ENCODE measurements around the gene STOML3. TPM values are rescaled to one million over a fixed set of nuclear protein-coding genes. Genes with fewer than 3 reads are reported as not detected.

STOML3 gene
- total and polyA plus RNA-seq, 2 of the 8 experiments (the other 6 are each of a cell fraction or from before 2014, with no cell fraction given), result 0.06 TPM; not detected in 1

DNA sequence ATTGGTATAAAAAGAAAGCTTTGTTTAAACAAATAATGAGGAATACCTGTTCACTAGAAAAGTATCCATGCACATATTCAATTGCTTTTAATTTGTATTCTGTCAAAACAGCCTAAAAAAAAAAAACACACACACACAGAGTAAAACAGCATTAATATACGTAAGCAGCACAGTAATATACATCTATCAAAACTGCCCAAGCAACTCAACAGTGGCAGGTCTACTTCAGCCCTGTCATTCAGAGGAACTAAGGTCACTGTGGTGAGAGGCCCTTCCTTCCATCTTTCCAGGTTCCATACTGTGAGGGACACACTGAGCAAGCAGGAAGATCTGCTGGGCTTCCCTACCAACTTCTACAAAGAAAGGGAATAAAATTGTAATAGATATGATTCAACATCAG, 43.5 kb upstream of the STOML3 start:
- Histone ChIP-seq H3K9ac (replicated peaks in 1 of 4; ENCODE audit: extremely low read depth in 1 of 4, low read depth in 3 of 4, low read length in 3 of 4) (no peak overlapping the region), H3K79me2 (ENCODE audit: control insufficient read depth in 1 of 2, insufficient read depth in 2 of 2, low read length in 2 of 2) (peaks cover 44 to 90% of the 10 kb centered on the region in 2 experiments), H4K5ac (ENCODE audit: insufficient read length, low read depth, low read length) (no peak overlapping the region), H4K8ac (ENCODE audit: extremely low read depth, insufficient read depth, low read length) (no peak overlapping the region), H2AFZ (ENCODE audit: low read length) (no peak overlapping the region), H3K23me2 (ENCODE audit: low read depth, low read length) (peaks cover 12% of the 10 kb centered on the region), H3K23ac (ENCODE audit: insufficient read length) (no peak overlapping the region), H3K27me3 (replicated peaks in 1 of 4; ENCODE audit: control insufficient read depth in 3 of 4, extremely low read depth in 1 of 4, insufficient read depth in 3 of 4, low read length in 3 of 4) (no peaks in the 10 kb centered on the region; a peak in 1 of 7 replicates), H3K9me3 (ENCODE audit: insufficient read depth in 2 of 2, low read depth in 1 of 2, low read length in 1 of 2) (no peaks in the 10 kb centered on the region), H4K91ac (replicated peaks; ENCODE audit: insufficient read length, low read length) (no peak overlapping the region), H3K4ac (replicated peaks; ENCODE audit: insufficient read length, low read depth, low read length) (no peak overlapping the region), H2AK5ac (ENCODE audit: low read depth, low read length) (no peak overlapping the region), H2BK5ac (ENCODE audit: low read depth, low read length) (no peak overlapping the region), H3K18ac (ENCODE audit: extremely low read depth, low read length) (no peak overlapping the region), H3K4me1 (replicated peaks in 1 of 4; ENCODE audit: control insufficient read depth in 3 of 4, insufficient read depth in 4 of 4, low read length in 3 of 4) (peaks cover 0 to 10% (median under 1%) of the 10 kb centered on the region in 4 experiments; a peak in 4 of 7 replicates), H2BK120ac (replicated peaks; ENCODE audit: low read depth, low read length) (no peak overlapping the region), H2BK15ac (ENCODE audit: low read length) (no peak overlapping the region), H3K36me3 (ENCODE audit: control insufficient read depth in 2 of 4, insufficient read depth in 4 of 4, low read length in 3 of 4) (peaks cover 0 to 37% (median 5%) of the 10 kb centered on the region in 4 experiments; a peak in 6 of 8 replicates), H3K79me1 (ENCODE audit: low read depth, low read length) (no peaks in the 10 kb centered on the region), H4K20me1 (replicated peaks in 1 of 2; ENCODE audit: control insufficient read depth in 1 of 2, insufficient read depth in 2 of 2, low read length in 2 of 2) (peaks cover 3 to 10% of the 10 kb centered on the region in 2 experiments), H3K27ac (ENCODE audit: low read depth, low read length) (no peak overlapping the region), H3K56ac (replicated peaks; ENCODE audit: insufficient read length, low read depth, low read length) (no peak overlapping the region), H2BK20ac (ENCODE audit: low read length) (no peak overlapping the region), H3K4me2 (ENCODE audit: insufficient read depth in 1 of 2, low read depth in 2 of 2, low read length in 2 of 2) (peak overlapping the region; percentile 79 to 81; a peak in 2 of 4 replicates), H3K14ac (ENCODE audit: insufficient read length) (no peak overlapping the region), H3K4me3 (ENCODE audit: extremely low read depth in 1 of 4, insufficient read depth in 2 of 4, low read depth in 3 of 4, low read length in 4 of 4) (peak overlapping the region in 1 of 4 experiments; percentile 97; a peak in 3 of 8 replicates), H2BK12ac (ENCODE audit: low read depth, low read length) (no peak overlapping the region)
- ChIA-PET POLR2A (ENCODE audit: partially characterized antibody) (no interaction called here), CTCF (ENCODE audit: partially characterized antibody) (no interaction called here)
- FAIRE-seq, result no peak
- 100% methylated on average over 1 of the region's 1 CpG; no CpG with 5 or more reads in 1 of the 2 experiments for WGBS, 2 experiments (ENCODE audit: extremely low coverage in 1 of 2, insufficient coverage in 1 of 2, insufficient read length in 1 of 2, insufficient replicate concordance in 2 of 2, low coverage in 1 of 2, low lambda C conversion rate in 2 of 2, missing lambda C conversion rate in 1 of 2)
- no peak for DNase-seq (ENCODE audit: low read depth in 1 of 2, low spot score in 2 of 2)
- TF ChIP-seq TCF12 (IDR thresholded peaks at IDR 0.05; ENCODE audit: low read depth, low read length) (no peak), TAF7 (optimal IDR thresholded peaks at IDR 0.05; ENCODE audit: borderline replicate concordance, low read depth, low read length) (no peak), EP300 (IDR thresholded peaks at IDR 0.05; ENCODE audit: borderline replicate concordance in 1 of 2, low read depth in 2 of 2, low read length in 2 of 2) (no peak), SIN3A (conservative IDR thresholded peaks at IDR 0.05 in 1 of 2, IDR thresholded peaks at IDR 0.05 in 1 of 2; ENCODE audit: low read depth in 1 of 2, low read length in 2 of 2) (no peak), YY1 (IDR thresholded peaks at IDR 0.05; ENCODE audit: low read depth, low read length) (no peak), RNF2 (IDR thresholded peaks at IDR 0.05; ENCODE audit: borderline replicate concordance, low read depth, low read length, missing control alignments, poor library complexity, severe bottlenecking) (no peak), SAP30 (IDR thresholded peaks at IDR 0.05; ENCODE audit: insufficient read depth, insufficient replicate concordance, low read length) (no peak), RBBP5 (IDR thresholded peaks at IDR 0.05; ENCODE audit: borderline replicate concordance, low read depth, low read length) (no peak)
- TF ChIP-seq, protein P1, sequence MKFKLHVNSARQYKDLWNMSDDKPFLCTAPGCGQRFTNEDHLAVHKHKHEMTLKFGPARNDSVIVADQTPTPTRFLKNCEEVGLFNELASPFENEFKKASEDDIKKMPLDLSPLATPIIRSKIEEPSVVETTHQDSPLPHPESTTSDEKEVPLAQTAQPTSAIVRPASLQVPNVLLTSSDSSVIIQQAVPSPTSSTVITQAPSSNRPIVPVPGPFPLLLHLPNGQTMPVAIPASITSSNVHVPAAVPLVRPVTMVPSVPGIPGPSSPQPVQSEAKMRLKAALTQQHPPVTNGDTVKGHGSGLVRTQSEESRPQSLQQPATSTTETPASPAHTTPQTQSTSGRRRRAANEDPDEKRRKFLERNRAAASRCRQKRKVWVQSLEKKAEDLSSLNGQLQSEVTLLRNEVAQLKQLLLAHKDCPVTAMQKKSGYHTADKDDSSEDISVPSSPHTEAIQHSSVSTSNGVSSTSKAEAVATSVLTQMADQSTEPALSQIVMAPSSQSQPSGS (IDR thresholded peaks at IDR 0.05; ENCODE audit: low read length), result no peak
- TF ChIP-seq, protein P2, sequence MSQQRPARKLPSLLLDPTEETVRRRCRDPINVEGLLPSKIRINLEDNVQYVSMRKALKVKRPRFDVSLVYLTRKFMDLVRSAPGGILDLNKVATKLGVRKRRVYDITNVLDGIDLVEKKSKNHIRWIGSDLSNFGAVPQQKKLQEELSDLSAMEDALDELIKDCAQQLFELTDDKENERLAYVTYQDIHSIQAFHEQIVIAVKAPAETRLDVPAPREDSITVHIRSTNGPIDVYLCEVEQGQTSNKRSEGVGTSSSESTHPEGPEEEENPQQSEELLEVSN (IDR thresholded peaks at IDR 0.05), result no peak
